DMS 273 (cell line): ENCODE measurements around the gene PCSK7.
A peak's percentile ranks its signal among the peaks of the same experiment; 100 is the strongest.
"Not testable (repeated sequence)": the region's sequence is repeated elsewhere in the genome, so short reads cannot be mapped to it uniquely, and the experiment has no call there.

Experiments
- DNase-seq: peaks from one replicate; lab custom pipeline; 2025; ENCODE audit not compliant: unreplicated experiment; lab: John Stamatoyannopoulos, UW

The PCSK7 gene

GRCh38 chr11:117186431-117186761, 45.5 kb downstream of the PCSK7 start:
- DNase-seq = no peak

GRCh38 chr11:117185736-117186430, 46.0 kb downstream of the PCSK7 start:
- DNase-seq = no peak

GRCh38 chr11:117183724-117184349, 48.0 kb downstream of the PCSK7 start:
- no peak for DNase-seq

GRCh38 chr11:117183178-117183577, 48.7 kb downstream of the PCSK7 start:
- DNase-seq = not testable (repeated sequence)

- DNase-seq = no peak
Measured at GRCh38 chr11:117182551-117182935, 49.3 kb downstream of the PCSK7 start.

- DNase-seq = no peak
Measured at GRCh38 chr11:117181586-117182550, 50.0 kb downstream of the PCSK7 start.

GRCh38 chr11:117180661-117181585, 51.0 kb downstream of the PCSK7 start:
- peak; percentile 63 for DNase-seq

GRCh38 chr11:117180020-117180419, 51.9 kb downstream of the PCSK7 start:
- DNase-seq = peak; percentile 38

- DNase-seq = peak; percentile 41
Measured at GRCh38 chr11:117179048-117179999, 52.5 kb downstream of the PCSK7 start.

- DNase-seq = peak; percentile 93
Measured at GRCh38 chr11:117178210-117179034, 53.5 kb downstream of the PCSK7 start, which contains the start of gene SIDT2. Gene SIDT2 (plus strand): TSS chr11:117178743. CDS start chr11:117179264, 521 bp downstream.

GRCh38 chr11:117177534-117178209, 54.2 kb downstream of the PCSK7 start:
- DNase-seq = peak; percentile 20

- no peak for DNase-seq
Measured at GRCh38 chr11:117176186-117176585, 55.7 kb downstream of the PCSK7 start.

GRCh38 chr11:117175781-117176180, 56.1 kb downstream of the PCSK7 start:
- DNase-seq = peak; percentile 28

GRCh38 chr11:117175104-117175503, 56.8 kb downstream of the PCSK7 start:
- DNase-seq = no peak

GRCh38 chr11:117172724-117173421, 59.0 kb downstream of the PCSK7 start:
- DNase-seq = no peak

GRCh38 chr11:117171404-117172061, 60.3 kb downstream of the PCSK7 start:
- DNase-seq = no peak

GRCh38 chr11:117171007-117171403, 60.9 kb downstream of the PCSK7 start:
- DNase-seq = no peak
